ENCODE measurements around the gene NCLN. TPM values are rescaled to one million over a fixed set of nuclear protein-coding genes. Genes with fewer than 3 reads are reported as not detected.
"Not testable (repeated sequence)": the region's sequence is repeated elsewhere in the genome, so short reads cannot be mapped to it uniquely, and the experiment has no call there.

The NCLN gene
- polyA plus RNA-seq, 12 donors, result 17.7 to 44.3 (median 24.3) TPM; not detected in 1

DNA sequence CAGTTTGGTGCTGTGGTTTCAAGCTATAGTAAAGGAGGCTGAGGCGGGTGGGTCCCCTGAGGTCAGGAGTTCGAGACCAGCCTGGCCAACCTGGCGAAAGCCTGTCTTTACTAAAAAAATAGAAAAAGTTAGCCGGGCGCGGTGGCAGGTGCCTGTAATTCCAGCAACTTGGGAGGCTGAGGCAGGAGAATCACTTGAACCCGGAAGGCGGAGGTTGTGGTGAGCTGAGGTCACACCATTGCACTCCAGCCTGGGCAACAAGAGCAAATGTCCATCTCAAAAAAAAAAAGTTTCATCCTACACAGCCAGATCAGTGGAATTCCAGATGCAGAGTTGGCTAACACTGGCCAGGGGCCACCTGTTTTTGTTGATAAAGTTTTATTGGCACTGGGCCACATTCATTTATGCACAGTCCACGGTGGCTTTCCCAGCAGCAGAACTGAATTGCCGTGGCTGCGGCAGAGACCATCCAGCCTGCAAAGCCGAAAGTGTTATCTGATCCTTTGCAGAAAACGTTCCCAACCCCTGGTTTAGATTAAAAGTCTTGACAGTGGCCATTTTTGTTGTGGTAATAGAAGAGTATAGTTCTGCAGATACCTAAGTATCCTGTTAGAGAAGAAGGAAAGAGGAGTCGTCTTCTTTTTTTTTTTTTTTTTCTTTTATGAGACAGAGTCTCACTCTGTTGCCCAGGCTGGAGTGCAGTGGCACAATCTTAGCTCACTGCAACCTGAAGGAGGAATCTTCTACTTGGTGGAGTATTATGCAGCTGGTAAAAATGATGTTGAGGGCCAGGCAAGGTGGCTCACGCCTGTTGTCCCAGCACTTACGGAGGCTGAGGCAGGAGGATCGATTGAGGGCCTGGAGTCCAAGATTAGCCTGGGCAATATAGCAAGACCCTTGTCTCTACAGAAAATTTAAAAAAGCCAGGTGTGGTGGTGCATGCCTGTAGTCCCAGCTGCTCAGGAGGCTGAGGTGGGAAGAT is 8.7 kb downstream of the NCLN start:
- no peak for DNase-seq

DNA sequence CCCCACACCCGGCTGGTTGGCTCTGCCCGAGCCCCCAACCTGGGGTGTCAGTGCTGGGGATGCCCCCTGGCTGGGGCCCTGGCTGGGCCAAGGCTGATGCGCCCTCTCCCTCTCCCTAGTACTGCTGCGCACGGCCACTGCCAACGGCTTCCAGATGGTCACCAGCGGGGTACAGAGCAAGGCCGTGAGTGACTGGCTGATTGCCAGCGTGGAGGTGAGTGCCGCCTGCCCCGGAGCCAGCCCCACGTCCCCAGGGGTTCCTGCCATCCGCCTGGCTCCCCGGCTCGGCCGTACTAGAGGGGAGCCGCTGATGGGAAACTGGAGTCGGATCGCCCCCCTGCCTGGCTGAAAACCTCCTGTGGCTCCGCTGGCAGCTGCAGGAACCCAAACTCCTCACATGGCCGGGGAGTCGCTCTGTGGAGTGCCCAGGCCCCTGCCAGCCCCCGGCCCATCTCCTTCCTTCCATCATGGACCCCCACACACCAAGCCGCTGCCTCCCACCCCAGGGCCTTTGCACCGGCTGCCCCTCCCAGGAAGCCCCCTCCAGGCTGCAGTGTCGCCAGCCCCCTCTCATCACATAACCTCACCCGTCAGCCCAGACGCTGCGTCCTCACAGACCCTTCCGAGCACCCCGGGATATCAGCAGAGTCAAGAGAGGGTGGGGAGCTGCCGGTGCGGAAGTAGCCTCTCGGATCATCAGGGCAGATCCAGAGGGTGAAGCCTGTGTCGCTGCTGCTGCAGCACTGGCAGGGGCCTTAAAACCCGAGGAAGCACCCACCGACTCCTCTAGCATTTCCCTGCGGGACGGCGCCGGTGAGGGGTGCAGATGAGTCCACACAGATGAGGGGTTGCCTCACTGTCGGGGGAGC is 10.6 kb downstream of the NCLN start:
- DNase-seq, result no peak

DNA sequence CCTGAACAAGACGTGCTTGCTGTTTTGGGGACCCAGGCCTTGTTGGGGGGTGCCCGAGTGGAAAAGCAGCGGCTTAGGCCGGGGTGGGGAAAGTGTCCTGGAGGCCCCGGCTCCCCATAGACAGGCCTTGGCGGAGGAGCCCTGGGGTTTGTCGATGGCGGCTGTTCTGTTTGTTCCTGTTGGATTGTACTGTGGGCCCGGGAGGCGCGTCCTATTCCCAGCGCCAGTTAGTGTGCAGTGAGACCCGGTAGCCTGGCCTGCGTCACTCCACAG is 11.1 kb downstream of the NCLN start:
- DNase-seq, result no peak

DNA sequence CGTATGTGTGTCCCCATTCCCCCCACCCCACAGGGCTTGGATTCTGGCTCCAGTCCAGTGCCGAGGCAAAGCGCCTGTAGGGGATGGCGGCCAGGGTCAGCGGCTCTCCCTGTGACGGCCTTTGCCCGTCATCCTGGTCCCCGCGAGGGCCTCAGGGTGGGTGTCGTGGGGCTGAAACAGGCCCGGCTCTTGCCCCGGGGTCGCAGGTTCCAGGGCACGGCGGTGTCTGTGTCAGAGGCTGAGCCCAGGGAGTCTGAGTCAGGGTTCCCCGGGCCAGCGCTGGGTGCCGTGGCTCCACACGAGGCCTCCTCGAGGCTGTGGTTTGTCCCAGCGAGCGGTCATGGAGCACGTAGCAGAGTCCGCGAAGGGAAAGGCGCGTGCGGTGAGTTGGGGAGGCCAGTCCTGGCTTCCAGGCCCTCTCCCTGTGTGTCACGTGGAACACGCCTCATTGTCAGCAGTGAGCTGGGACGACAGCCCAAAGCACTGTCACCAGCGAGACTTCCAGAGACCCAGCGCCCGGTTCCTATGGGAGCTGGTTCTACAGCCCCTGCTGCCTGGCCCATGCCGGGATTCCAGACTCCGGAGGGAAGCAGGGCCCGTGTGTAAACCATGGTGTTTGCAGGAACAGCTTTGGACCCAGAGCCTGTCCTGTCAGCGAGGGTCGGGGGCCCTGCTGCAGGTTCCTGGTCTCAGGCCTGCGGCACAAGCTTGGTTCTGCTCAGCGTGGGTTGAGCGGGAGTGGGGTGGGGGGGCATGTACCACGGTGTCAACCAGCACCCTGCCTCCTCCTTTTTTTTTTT is 13.4 kb downstream of the NCLN start:
- no peak for DNase-seq

DNA sequence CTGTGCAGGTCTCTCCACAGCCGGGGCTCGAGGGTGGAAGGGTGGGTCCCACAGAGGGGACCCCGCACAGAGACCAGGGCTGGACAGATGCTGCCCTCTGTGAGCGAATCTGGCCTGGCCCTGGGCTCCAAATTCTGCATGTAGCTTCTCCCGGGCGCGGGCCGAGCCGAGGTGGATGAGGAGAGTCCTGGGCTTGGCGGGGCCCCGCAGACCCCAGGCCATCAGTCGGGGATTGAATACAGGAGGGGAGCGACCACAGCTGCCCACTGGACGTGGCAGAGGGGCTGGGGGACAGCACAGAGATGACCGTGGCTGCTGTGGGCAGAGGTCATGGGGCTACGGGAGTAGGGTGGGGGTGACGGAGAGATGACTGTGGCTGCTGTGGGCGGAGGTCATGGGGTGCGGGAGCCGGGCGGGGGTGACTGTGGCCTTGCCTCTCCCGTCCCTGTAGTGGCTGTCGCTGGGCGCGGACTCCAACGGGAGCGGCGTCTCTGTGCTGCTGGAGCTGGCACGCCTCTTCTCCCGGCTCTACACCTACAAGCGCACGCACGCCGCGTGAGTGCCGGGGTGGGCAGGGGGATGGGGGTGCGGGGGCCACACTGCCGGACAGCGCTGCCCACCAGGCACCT is 15.5 kb downstream of the NCLN start:
- no peak for DNase-seq

DNA sequence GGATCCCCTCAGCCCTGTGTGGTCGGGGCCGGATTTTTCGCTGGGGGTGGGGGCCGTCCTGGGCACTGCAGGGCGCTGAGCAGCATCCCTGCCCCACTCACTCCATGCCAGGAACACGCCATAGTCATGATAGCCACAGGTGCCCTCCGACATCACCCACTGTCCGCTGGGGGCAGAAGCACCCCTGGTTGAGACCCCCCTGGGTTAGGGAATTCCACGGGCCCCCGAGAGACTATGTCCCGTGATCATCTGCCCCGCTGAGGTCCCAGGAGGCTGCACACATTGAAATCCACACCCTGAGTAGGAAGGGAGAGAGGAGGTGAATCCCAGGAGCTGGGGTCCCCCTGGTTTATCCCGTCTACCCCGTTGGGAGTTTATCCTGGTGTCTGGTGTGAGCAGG is 16.2 kb downstream of the NCLN start:
- no peak for DNase-seq

DNA sequence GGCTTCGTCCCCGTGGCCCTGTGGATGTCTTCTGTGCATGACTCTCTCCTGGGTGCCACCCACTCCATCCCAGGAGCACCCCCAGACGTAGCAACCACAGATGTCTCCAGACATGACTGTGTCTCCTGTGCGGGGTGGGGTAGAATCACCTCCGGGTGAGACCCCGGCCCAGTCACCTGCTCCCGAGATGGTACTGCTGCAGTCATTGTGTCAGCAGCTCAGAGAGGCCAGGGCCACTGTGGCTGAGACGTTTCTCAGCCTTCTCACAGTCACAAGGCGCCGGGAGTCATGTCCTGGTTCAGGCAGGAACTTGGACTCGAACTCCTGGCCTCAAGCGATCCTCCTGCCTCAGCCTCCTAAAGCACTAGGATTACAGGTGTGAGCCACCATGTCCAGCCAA is 16.6 kb downstream of the NCLN start:
- DNase-seq, result no peak

DNA sequence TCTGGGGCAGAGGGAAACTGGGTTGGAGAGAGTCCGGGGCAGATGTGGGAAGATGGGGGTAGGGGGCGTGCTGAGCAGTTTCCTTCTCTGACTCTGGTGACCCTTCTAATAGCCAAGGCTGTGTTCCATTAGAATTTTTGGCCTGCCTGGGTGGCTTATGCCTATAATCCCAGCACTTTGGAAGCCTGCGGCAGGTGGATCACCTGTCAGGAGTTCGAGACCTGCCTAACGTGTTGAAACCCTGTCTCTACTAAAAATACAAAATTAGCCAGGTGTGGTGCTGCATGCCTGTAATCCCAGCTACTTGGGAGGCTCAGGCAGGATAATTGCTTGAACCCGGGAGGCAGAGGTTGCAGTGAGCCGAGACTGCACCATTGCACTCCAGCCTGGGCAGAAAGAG is 17.2 kb downstream of the NCLN start:
- not testable (repeated sequence) for DNase-seq

DNA sequence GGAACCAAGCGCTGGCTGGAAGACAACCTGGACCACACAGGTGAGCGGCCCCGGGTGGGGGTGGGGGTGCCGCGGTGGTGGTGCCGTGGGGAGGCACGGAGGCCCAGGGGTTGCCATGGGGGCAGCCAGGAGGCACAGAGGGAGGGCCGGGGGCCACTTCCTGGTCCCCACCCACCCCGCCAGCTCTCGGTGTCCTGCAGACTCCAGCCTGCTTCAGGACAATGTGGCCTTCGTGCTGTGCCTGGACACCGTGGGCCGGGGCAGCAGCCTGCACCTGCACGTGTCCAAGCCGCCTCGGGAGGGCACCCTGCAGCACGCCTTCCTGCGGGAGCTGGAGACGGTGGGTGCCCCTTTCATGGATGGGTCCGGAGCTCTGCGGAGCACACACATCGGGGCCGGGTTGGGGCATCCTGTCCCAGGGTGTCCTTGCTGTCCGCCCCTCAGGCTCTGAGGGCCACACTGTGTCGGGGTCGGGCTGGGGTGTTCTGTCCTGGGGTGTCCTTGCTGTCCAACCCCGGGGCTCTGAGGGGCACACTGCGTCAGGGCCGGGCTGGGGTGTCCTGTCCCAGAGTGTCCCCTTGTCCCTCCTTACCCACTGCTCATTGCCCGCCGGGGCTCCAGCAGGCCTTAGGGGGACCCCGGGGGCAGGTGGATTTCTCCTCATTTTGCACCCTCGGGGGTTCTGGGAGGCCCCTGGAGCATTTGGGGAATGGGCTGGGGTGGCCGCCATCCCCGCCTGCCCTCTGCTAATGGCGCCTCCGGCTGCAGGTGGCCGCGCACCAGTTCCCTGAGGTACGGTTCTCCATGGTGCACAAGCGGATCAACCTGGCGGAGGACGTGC is 18.3 kb downstream of the NCLN start:
- DNase-seq, result no peak

DNA sequence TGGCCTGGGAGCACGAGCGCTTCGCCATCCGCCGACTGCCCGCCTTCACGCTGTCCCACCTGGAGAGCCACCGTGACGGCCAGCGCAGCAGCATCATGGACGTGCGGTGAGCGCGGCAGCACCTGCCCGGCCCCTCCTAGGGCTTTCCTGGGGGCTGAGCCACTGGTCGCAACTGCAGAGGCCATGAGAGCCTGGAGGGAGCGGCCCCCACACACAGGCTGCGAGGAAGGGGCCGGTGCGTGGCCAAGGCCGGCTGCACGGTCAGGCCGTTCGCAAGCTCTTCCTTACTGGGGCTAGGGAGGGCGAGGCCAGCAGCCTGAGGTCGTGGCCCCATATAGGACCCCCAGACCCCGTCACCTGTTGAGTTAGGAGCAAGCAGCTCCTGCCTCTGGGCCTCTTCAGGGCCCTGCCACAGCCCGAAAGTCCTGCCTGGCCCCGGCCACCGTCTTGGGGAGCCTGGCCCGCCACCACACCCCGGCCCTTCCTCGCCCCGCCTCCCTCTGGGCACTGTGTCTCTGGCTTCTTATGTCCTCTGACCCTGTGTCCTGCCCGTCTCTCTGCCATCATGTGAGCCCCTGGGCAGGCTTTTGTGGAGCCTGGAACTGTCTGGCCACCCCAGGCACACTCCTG is 19.0 kb downstream of the NCLN start:
- no peak for DNase-seq

DNA sequence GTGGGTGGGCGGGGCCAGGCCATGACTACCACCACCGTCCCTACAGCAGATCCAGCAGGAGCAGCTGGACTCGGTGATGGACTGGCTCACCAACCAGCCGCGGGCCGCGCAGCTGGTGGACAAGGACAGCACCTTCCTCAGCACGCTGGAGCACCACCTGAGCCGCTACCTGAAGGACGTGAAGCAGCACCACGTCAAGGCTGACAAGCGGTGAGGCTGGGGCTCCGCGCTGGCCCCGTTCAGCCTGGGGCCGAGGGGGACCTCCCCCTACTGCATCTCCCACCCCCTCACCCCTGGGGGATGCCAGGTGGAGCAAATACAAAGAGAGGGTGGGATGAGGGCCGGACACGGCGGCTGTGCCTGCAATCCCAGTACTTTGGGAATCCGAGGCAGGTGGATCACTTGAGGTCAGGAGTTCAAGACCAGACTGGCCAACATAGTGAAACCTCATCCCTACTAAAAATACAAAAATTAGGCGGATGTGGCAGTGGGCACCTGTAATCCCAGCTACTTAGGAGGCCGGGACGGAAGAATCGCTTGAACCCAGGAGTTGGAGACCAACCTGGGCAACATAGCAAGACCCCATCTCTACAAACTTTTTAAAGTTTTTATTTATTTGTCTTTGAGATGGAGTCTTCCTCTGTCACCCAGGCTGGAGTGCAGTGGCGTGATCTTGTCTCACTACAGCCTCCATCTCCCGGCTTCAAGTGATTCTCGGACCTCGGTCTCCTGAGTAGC is 20.7 kb downstream of the NCLN start:
- no peak for DNase-seq

DNA sequence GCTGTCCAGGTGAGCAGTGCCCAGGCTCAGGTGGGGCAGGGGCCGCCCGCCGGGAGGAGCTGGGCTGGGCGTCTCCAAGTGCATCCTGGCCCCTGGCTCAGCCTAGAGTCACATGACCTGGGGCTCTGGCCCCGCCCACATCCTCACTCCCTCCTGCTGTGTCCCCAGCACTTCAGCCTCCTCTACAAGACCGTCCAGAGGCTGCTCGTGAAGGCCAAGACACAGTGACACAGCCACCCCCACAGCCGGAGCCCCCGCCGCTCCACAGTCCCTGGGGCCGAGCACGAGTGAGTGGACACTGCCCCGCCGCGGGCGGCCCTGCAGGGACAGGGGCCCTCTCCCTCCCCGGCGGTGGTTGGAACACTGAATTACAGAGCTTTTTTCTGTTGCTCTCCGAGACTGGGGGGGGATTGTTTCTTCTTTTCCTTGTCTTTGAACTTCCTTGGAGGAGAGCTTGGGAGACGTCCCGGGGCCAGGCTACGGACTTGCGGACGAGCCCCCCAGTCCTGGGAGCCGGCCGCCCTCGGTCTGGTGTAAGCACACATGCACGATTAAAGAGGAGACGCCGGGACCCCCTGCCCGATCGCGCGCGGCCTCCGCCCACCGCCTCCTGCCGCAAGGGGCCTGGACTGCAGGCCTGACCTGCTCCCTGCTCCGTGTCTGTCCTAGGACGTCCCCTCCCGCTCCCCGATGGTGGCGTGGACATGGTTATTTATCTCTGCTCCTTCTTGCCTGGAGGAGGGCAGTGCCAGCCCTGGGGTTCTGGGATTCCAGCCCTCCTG is 21.9 kb downstream of the NCLN start:
- DNase-seq, result no peak

DNA sequence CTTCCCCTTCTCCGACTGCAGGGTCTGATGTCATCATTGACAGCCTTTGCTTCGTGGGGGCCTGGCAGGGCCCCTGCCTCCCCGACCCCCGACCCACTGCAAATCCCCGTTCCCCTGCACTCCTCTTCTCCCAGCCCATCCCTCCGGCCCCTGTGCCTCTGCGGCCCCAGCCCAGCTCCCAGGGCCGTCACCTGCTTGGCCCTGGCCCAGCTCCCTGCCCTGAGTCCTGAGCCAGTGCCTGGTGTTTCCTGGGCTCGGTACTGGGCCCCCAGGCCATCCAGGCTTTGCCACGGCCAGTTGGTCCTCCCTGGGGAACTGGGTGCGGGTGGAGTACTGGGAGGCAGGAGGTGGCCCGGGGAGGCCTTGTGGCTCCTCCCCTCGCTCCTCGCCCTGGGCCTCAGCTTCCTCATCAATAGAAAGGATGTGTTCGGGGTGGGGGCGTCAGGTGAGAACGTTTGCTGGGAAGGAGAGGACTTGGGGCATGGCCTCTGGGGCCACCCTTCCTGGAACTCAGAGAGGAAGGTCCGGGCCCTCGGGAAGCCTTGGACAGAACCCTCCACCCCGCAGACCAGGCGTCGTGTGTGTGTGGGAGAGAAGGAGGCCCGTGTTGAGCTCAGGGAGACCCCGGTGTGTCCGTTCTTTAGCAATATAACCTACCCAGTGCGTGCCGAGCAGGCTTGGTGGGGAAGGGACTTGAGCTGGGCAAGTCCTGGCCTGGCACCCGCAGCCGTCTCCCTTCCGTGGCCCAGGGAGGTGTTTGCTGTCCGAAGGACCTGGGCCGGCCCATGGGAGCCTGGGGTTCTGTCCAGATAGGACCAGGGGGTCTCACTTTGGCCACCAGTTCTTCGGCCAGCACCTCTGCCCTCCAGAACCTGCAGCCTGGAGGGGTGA is 22.8 kb downstream of the NCLN start:
- no peak for DNase-seq

DNA sequence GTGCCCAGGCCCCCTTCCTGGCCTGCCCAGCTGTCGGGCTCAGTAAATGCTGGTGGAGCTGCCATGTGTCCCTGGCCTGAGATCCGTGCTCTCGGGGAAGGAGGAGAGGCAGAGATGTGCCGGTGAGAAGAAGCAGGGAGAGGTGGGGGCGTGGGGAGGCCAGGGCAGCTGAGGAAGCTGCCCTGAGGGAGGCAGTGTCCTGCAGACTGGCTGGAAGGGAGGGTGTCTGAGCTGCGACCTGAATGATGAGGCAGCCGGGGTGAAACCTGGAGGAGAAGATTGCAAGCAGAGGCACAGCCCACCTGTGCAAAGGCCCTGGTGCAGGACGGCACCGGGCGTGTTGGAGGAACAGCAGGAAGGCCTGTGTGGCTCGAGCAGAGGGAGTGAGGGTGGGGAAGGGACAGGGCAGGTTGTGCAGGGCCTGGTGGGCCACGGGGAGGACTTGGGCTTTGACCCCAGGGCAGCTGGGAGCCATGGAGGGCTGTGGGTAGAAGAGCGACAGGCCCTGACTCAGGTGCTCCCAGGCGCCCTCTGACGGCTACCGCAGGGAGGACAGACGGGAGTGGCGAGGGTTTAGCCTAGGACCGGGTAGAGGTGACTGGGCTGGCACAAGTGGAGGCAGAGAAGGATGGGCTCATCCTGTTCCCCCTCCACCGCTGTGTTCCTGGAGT is 24.8 kb downstream of the NCLN start:
- no peak for DNase-seq

DNA sequence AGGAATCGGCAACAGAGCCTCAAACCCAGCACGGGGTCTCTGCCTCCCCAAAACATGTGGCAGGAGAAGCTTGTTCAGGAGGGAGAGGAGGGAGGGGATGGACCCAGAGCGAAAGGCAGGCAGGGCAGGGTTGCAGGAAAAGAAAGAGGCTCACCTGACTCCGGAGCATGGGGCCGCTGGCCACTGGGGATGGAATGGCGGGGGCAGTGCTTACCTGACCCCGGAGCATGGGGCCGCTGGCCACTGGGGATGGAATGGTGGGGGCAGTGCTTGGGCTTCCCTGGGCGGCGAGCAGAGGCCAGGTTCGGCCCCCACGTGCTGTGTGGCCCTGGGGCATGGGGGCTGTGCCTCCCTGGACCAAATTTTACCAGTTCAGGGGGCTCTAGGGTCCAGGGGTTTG is 25.5 kb downstream of the NCLN start:
- no peak for DNase-seq

DNA sequence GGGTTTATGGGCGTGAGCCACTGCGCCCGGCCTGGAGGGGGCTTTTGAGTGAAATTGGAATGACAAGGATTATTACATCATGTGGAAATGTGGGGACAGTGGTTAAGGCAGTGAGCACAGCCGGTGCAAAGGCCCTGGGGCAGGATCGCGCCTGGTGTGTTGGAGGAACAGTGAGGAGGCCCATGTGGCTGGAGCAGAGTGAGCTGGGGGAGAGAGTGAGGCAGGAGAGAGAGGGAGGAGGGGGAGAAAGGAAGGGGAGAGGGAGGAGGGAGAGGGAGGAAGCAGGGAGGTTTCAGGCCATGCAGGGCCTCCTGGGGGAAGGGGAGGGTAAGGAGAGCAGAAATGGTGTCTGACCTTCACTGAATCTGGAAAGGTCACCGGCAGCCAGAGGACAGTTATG is 27.4 kb downstream of the NCLN start:
- no peak for DNase-seq

DNA sequence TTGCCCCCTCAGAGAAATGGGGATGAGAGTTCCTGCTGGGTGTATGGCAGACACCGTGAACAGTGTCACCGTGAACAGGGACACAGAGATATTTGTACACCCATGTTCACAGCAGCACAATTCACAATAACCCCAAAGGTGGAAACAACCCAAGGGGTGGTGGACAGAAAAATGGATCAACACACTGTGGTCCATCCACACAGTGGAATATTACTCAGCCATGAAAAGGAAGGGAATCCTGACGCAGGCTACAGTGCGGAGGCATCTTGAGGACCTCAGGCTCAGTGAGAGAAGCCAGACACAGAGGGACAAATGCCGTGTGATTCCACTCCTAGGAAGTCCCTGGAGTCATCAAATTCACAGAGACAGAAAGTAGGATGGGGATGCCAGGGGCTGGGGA is 31.1 kb downstream of the NCLN start:
- no peak for DNase-seq

Data from muscle of arm (tissue), 12 donors.